Liver (tissue), 3 donors: ENCODE data around the gene RAB43.
"Not testable (repeated sequence)": the region's sequence is repeated elsewhere in the genome, so short reads cannot be mapped to it uniquely, and the experiment has no call there.

Experiments used
- CTCF ChIP-seq: fragments of 150-350 bp; IDR thresholded peaks from 2 replicates; pipeline ENCODE4 v1.5.1; 2017; ENCODE audit warnings: improper control_type of control experiment, low read depth, low read length; ENCODE audit not compliant: missing input control
- FOXA1 ChIP-seq: IDR thresholded peaks from 2 replicates; pipeline ENCODE4 v1.6.1; 2016; ENCODE audit warnings: antibody characterized with exemption
- RAD21 ChIP-seq, 2 donors: IDR thresholded peaks; 2 replicates each; pipeline ENCODE4 v1.6.1; 2016; ENCODE audit warnings: antibody characterized with exemption in 2 of 2, mild to moderate bottlenecking in 2 of 2
- donor health status: healthy.
- donor health status: healthy.

- TF ChIP-seq CTCF; RAD21 (IDR thresholded peaks at IDR 0.05); FOXA1: not testable (repeated sequence)
These were observed 14.7 kb upstream of the RAB43 start for GRCh38 chr3:129136275-129136674.
